Hepatocyte (in vitro differentiated cells): Measurements from ENCODE around the gene C11orf91.

Source experiments
- EZH2 ChIP-seq: fragments of 200-600 bp; sonication (generic); IDR thresholded peaks from 2 replicates; pipeline ENCODE4 v1.6.1; 2016; ENCODE audit warnings: antibody characterized with exemption, mild to moderate bottlenecking, borderline replicate concordance
- EZH2phosphoT487 ChIP-seq: fragments of 200-600 bp; sonication (generic); IDR thresholded peaks from one replicate; pipeline ENCODE4 v1.6.1; 2018; ENCODE audit warnings: antibody characterized with exemption, mild to moderate bottlenecking, low read depth, moderate library complexity; ENCODE audit not compliant: unreplicated experiment, severe bottlenecking
- TF ChIP-seq, protein P1 (sequence below): fragments of 200-600 bp; sonication (generic); IDR thresholded peaks from 2 replicates; pipeline ENCODE4 v1.5.1; 2016; ENCODE audit warnings: antibody characterized with exemption, mild to moderate bottlenecking; ENCODE audit not compliant: poor library complexity

DNA sequence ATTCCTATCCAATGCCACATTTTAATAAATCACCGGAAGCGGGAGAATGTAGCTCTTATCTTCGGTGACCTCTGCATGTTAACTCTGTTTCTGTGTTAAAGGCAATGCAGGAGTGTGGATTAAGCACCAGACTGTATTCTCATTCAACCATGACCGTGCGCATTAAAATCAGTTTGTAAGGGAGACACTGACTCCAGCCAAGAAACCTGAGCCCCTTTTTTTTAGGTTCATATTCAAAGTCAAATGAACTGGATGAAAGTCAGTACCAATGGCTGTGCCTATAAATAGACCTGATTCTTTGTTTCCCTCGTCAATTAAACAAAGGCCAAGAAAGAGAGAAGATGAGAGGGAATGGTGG lies 32.2 kb downstream of the C11orf91 start:
- TF ChIP-seq, protein P1, sequence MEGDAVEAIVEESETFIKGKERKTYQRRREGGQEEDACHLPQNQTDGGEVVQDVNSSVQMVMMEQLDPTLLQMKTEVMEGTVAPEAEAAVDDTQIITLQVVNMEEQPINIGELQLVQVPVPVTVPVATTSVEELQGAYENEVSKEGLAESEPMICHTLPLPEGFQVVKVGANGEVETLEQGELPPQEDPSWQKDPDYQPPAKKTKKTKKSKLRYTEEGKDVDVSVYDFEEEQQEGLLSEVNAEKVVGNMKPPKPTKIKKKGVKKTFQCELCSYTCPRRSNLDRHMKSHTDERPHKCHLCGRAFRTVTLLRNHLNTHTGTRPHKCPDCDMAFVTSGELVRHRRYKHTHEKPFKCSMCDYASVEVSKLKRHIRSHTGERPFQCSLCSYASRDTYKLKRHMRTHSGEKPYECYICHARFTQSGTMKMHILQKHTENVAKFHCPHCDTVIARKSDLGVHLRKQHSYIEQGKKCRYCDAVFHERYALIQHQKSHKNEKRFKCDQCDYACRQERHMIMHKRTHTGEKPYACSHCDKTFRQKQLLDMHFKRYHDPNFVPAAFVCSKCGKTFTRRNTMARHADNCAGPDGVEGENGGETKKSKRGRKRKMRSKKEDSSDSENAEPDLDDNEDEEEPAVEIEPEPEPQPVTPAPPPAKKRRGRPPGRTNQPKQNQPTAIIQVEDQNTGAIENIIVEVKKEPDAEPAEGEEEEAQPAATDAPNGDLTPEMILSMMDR: no peak
- no peak for TF ChIP-seq EZH2
- no peak for TF ChIP-seq EZH2phosphoT487
